Measurements from ENCODE around the gene NAP1L4.

Gene NAP1L4

GRCh38 chr11:2904153-2905052 lies 87.7 kb downstream of the NAP1L4 start:
- DNase-seq (ENCODE audit: low read depth), result no peak

GRCh38 chr11:2903672-2904011 lies 88.5 kb downstream of the NAP1L4 start:
- DNase-seq (ENCODE audit: low read depth), result no peak

- DNase-seq (ENCODE audit: low read depth), result no peak
Measured at GRCh38 chr11:2902784-2903671, 89.1 kb downstream of the NAP1L4 start.

GRCh38 chr11:2901854-2902783 lies 90.0 kb downstream of the NAP1L4 start:
- DNase-seq (ENCODE audit: low read depth), result peak; percentile 92

GRCh38 chr11:2901196-2901796 lies 90.8 kb downstream of the NAP1L4 start:
- DNase-seq (ENCODE audit: low read depth), result no peak

- DNase-seq (ENCODE audit: low read depth), result no peak
Measured at GRCh38 chr11:2899080-2899783, 92.9 kb downstream of the NAP1L4 start.

- peak; percentile 39 for DNase-seq (ENCODE audit: low read depth)
Measured at GRCh38 chr11:2898366-2899079, 93.6 kb downstream of the NAP1L4 start.

GRCh38 chr11:2897048-2897447 lies 95.1 kb downstream of the NAP1L4 start:
- no peak for DNase-seq (ENCODE audit: low read depth)

- no peak for DNase-seq (ENCODE audit: low read depth)
Measured at GRCh38 chr11:2896047-2896446, 96.1 kb downstream of the NAP1L4 start.

All from activated T-cell treated with anti-CD3 and anti-CD28 coated beads for 24 hours (primary cell).